ENCODE data around the gene UCN. TPM values are rescaled to one million over a fixed set of nuclear protein-coding genes. Genes with fewer than 3 reads are reported as not detected.

The UCN gene
- total RNA-seq, 4 donors from 2014 or later: 1.8 to 6.1 (median 3.3) TPM

- 72% methylated on average over 8 of the region's 8 CpGs for WGBS
- intact Hi-C loops (cut with DNase I): no loop called here
Measured at GRCh38 chr2:27315122-27315521, 6.9 kb upstream of the UCN start.

DNA sequence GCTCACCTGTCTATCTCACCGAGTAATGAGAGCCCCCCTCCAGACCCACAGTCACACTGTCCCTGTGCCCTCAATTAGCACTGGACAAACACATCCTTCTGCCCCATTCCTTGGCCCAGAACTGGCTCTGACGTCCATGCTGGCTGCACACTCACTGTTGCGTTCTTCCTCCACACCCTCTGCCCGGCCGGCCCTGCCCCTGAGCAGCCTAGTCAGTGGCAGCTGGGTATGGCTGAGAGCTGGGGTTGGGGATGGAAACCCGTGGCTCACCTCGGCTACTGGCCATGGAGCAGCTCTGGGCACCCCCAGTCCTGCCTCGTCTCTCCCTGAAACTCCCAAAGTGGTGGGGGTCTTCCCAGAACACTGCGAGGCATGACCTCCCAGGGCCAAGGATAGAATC, 6.5 kb upstream of the UCN start:
- Histone ChIP-seq H3K36me3 (peaks cover 0 to 56% (median 34%) of the 10 kb centered on the region in 4 donors), H3K4me3 (no peak overlapping the region), H3K27ac (replicated peaks in 1 of 4) (no peak overlapping the region), H3K27me3 (no peaks in the 10 kb centered on the region), H3K4me1 (no peaks in the 10 kb centered on the region), H3K9me3 (no peaks in the 10 kb centered on the region)
- TF ChIP-seq POLR2A (IDR thresholded peaks at IDR 0.05; ENCODE audit: low read depth): no peak
- no peak for TF ChIP-seq EP300 (IDR thresholded peaks at IDR 0.05)
- TF ChIP-seq POLR2AphosphoS5 (IDR thresholded peaks at IDR 0.05): no peak
- no peak for TF ChIP-seq CTCF (IDR thresholded peaks at IDR 0.05)
- DNase-seq (ENCODE audit: extremely low spot score): no peak
- intact Hi-C loops (cut with DNase I): no loop called here
- 84% methylated on average over 9 of the region's 9 CpGs for WGBS

More at GRCh38 chr2:27315122-27315521, 6.9 kb upstream of the UCN start:
- no peak for DNase-seq (ENCODE audit: extremely low spot score)
- Histone ChIP-seq H3K27ac (replicated peaks in 1 of 4) (no peak overlapping the region), H3K36me3 (peaks cover 0 to 52% (median 29%) of the 10 kb centered on the region in 4 donors), H3K27me3 (no peaks in the 10 kb centered on the region), H3K4me1 (no peaks in the 10 kb centered on the region), H3K9me3 (no peaks in the 10 kb centered on the region), H3K4me3 (no peak overlapping the region)
- TF ChIP-seq CTCF (IDR thresholded peaks at IDR 0.05) (no peak), POLR2AphosphoS5 (IDR thresholded peaks at IDR 0.05) (no peak), EP300 (IDR thresholded peaks at IDR 0.05) (no peak), POLR2A (IDR thresholded peaks at IDR 0.05; ENCODE audit: low read depth) (no peak)

DNA sequence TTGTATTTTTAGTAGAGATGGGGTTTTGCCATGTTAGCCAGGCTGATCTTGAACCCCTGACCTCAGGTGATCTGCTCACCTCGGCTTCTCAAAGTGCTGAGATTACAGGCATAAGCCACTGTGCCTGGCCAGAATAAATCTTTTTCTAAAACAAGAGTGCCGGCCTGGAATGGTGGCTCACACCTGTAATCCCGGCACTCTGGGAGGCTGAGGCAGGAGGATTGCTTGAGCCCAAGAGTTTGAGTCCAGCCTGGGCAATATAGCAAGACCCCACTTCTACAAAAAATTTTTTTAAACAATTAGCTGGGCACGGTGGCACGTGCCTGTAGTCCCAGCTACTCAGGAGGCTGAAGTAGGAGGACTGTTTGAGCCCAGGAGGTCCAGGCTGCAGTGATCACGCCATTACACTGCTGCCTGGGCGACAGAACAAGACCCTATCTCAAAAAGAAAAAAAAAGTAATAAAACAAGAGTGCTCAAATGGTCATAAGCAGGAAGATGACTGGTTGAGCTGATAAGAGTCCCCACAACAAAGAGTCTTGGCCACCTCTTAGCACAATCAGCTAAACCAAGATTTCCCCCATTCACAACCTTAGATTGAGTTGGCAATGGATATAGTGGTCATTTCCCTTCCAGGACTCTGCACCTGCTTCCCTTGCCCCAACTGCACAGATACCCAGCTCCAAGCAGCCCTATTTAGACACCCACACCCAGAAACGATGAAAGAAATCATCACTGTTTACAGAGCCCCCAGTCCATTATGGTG, 5.8 kb upstream of the UCN start:
- TF ChIP-seq POLR2AphosphoS5 (IDR thresholded peaks at IDR 0.05): no peak
- TF ChIP-seq POLR2A (IDR thresholded peaks at IDR 0.05; ENCODE audit: low read depth): no peak
- TF ChIP-seq EP300 (IDR thresholded peaks at IDR 0.05): no peak
- no peak for TF ChIP-seq CTCF (IDR thresholded peaks at IDR 0.05)
- H3K27ac ChIP-seq (replicated peaks in 1 of 4): no peak overlapping the region
- no peak overlapping the region for H3K4me3 ChIP-seq
- WGBS: 91% methylated on average over 8 of the region's 8 CpGs
- peaks cover 0 to under 1% (median 0%) of the 10 kb centered on the region in 4 donors for H3K27me3 ChIP-seq
- no peak for DNase-seq (ENCODE audit: extremely low spot score)
- H3K36me3 ChIP-seq: peaks cover 6 to 61% (median 38%) of the 10 kb centered on the region in 4 donors
- intact Hi-C loops (cut with DNase I): no loop called here
- no peaks in the 10 kb centered on the region for H3K4me1 ChIP-seq
- H3K9me3 ChIP-seq: no peaks in the 10 kb centered on the region

DNA sequence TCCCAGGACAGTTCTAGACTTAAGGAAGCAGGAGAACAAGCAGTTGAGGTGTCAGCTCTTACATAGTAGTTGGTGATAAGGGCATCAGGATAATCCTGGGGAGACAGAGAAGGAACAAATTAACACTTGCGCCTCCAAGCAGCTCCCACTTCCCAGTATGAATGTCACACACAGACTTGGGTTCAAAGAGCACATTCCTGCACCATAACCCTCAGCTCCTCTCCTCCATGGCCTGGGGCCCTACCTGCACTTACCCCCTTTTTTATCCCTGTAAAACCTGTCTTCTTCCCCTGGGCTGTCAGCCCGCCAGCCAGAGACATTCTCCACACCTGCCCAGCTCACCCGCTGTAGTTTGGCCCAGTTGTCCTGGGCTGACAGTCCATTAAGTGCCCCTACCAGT, 3.9 kb upstream of the UCN start:
- H3K9me3 ChIP-seq: no peaks in the 10 kb centered on the region
- no peak overlapping the region for H3K27ac ChIP-seq (replicated peaks in 1 of 4)
- H3K4me1 ChIP-seq: peaks cover 5 to 18% (median 16%) of the 10 kb centered on the region in 4 donors
- intact Hi-C loops (cut with DNase I): no loop called here
- peaks cover 6 to 64% (median 45%) of the 10 kb centered on the region in 4 donors for H3K36me3 ChIP-seq
- peaks cover 0 to 19% (median 13%) of the 10 kb centered on the region in 4 donors for H3K27me3 ChIP-seq
- no peak overlapping the region for H3K4me3 ChIP-seq
- TF ChIP-seq POLR2A (IDR thresholded peaks at IDR 0.05; ENCODE audit: low read depth): no peak
- no peak for TF ChIP-seq EP300 (IDR thresholded peaks at IDR 0.05)
- no peak for TF ChIP-seq CTCF (IDR thresholded peaks at IDR 0.05)
- TF ChIP-seq POLR2AphosphoS5 (IDR thresholded peaks at IDR 0.05): no peak
- 100% methylated on average over 3 of the region's 3 CpGs for whole genome bisulfite sequencing
- no peak for DNase-seq (ENCODE audit: extremely low spot score)
